OCI-LY1 (cell line): ENCODE measurements around the gene RNF168.
"Not testable (repeated sequence)": the region's sequence is repeated elsewhere in the genome, so short reads cannot be mapped to it uniquely, and the experiment has no call there.

Source experiments
- H2AFZ ChIP-seq: fragments of 200-600 bp; sonication (generic), shearing (Covaris generic); 2 replicates; pipeline ENCODE4 v1.6.0; 2014; ENCODE audit warnings: antibody characterized with exemption, mild to moderate bottlenecking, low read length
- H3F3A ChIP-seq: fragments of 200-600 bp; sonication (generic), shearing (Covaris generic); 2 replicates; pipeline ENCODE4 v1.6.0; 2014; ENCODE audit warnings: mild to moderate bottlenecking, antibody characterized with exemption, low read length, moderate library complexity; ENCODE audit not compliant: insufficient read depth
- H3K27ac ChIP-seq: fragments of 200-600 bp; sonication (generic); 2 replicates; pipeline ENCODE4 v1.5.1; 2014; ENCODE audit warnings: low read length, mixed run types, mild to moderate bottlenecking, low read depth; ENCODE audit not compliant: poor library complexity, severe bottlenecking
- H3K27me3 ChIP-seq: fragments of 200-600 bp; sonication (generic); 2 replicates; pipeline ENCODE4 v1.6.0; 2014; ENCODE audit warnings: antibody characterized with exemption, mild to moderate bottlenecking, low read length, moderate library complexity; ENCODE audit not compliant: insufficient read depth
- H3K36me3 ChIP-seq: fragments of 200-600 bp; sonication (generic); 2 replicates; pipeline ENCODE4 v1.6.1; 2014; ENCODE audit warnings: mild to moderate bottlenecking, antibody characterized with exemption, low read length, moderate library complexity, mixed read lengths; ENCODE audit not compliant: insufficient read depth
- H3K4me1 ChIP-seq: fragments of 200-600 bp; sonication (generic); 2 replicates; pipeline ENCODE4 v1.5.1; 2014; ENCODE audit warnings: mild to moderate bottlenecking, low read length, moderate library complexity; ENCODE audit not compliant: insufficient read depth, severe bottlenecking
- H3K4me2 ChIP-seq: fragments of 200-600 bp; sonication (generic), shearing (Covaris generic); 2 replicates; pipeline ENCODE4 v1.6.1; 2014; ENCODE audit warnings: low read length
- H3K4me3 ChIP-seq: fragments of 200-600 bp; sonication (generic); 2 replicates; pipeline ENCODE4 v1.5.1; 2014; ENCODE audit warnings: low read length, low read depth, mild to moderate bottlenecking, mixed read lengths; ENCODE audit not compliant: poor library complexity, severe bottlenecking
- H3K79me2 ChIP-seq: fragments of 200-600 bp; shearing (Covaris generic); 2 replicates; pipeline ENCODE4 v1.6.1; 2016; ENCODE audit warnings: mixed run types, low read length, mixed read lengths; ENCODE audit not compliant: insufficient read depth
- H3K9ac ChIP-seq: fragments of 200-600 bp; sonication (generic), shearing (Covaris generic); 2 replicates; pipeline ENCODE4 v1.6.1; 2014; ENCODE audit warnings: mild to moderate bottlenecking, low read length, mixed read lengths
- H3K9me2 ChIP-seq: fragments of 200-600 bp; sonication (generic), shearing (Covaris generic); 2 replicates; pipeline ENCODE4 v1.6.1; 2014; ENCODE audit warnings: low read depth, mild to moderate bottlenecking, low read length, mixed read lengths
- H3K9me3 ChIP-seq: fragments of 200-600 bp; shearing (Covaris generic); 2 replicates; pipeline ENCODE4 v1.6.1; 2014; ENCODE audit warnings: low read length, mixed read lengths
- H4K20me1 ChIP-seq: fragments of 200-600 bp; sonication (generic), shearing (Covaris generic); 2 replicates; pipeline ENCODE4 v1.6.0; 2016; ENCODE audit warnings: mild to moderate bottlenecking, low read length; ENCODE audit not compliant: insufficient read depth
- EZH2 ChIP-seq: fragments of 200-600 bp; sonication (generic), shearing (Covaris generic); IDR thresholded peaks from 2 replicates; pipeline ENCODE4 v1.8.0; 2017; ENCODE audit warnings: borderline replicate concordance, mixed run types, mild to moderate bottlenecking, antibody characterized with exemption, low read length, moderate library complexity, mixed read lengths
- TF ChIP-seq, protein P1 (sequence below): fragments of 200-600 bp; sonication (generic), shearing (Covaris generic); IDR thresholded peaks from 2 replicates; pipeline ENCODE4 v1.5.1; 2017; ENCODE audit warnings: mild to moderate bottlenecking, antibody characterized with exemption, low read length, moderate library complexity, mixed read lengths

RNF168 gene, protein sequence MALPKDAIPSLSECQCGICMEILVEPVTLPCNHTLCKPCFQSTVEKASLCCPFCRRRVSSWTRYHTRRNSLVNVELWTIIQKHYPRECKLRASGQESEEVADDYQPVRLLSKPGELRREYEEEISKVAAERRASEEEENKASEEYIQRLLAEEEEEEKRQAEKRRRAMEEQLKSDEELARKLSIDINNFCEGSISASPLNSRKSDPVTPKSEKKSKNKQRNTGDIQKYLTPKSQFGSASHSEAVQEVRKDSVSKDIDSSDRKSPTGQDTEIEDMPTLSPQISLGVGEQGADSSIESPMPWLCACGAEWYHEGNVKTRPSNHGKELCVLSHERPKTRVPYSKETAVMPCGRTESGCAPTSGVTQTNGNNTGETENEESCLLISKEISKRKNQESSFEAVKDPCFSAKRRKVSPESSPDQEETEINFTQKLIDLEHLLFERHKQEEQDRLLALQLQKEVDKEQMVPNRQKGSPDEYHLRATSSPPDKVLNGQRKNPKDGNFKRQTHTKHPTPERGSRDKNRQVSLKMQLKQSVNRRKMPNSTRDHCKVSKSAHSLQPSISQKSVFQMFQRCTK

DNA sequence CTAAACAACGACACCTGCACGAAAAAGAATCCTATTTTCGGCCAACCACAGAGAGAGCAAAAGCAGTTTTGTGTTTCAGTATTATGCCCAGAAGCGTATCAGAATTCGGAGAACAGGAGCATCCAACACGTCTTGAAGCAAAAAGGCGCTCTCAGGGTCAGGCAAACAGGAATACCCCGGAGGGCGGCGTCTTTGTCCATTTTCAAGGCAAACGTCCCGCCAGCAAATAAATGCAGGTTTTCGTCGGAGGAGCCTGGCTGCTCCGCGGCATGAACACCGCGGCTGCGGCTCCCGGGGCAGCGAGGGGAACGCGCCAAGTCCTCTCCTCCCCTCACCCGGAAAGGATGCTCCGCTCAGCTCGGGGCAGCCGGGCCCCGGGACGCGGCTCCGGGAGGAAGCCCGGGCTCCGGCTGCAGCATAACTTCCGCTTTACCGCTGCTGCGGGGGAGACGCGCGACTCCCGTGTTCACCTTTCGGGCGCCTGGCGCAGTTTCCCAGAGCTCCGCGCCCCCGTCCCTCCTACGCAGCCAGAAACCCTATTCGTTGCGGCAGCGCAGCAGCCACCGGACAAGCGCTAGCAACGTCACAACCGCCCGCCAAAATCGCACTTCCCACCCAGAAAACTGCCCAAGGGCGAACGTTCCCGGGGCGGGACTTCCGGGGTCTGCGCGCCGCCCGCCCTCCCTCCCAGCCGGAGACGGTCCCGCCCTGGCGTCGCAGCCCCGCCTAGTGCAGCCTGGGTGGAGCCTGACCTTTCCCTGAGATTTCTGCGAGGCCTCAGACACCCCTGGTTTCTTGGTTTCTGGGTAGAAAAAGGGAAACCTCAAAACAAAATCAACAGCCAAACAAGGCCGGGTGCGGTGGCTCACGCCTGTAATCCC is at the start of gene RNF168:
TSS of gene RNF168 (minus strand) at position 573 of the 881 bp plus-strand sequence. CDS start 595 bp downstream, outside the sequence.
- Histone ChIP-seq H3K36me3 (peaks cover 38% of the 10 kb centered on the region), H3F3A (no peaks in the 10 kb centered on the region), H3K4me3 (peak within 1 kb of the TSS; percentile 86), H3K4me1 (peaks cover 18% of the 10 kb centered on the region), H3K27ac (peak within 1 kb of the TSS; percentile 83), H3K9ac (peak within 1 kb of the TSS; percentile 95), H2AFZ (peak within 1 kb of the TSS; percentile 11; the same call in 1 of the 2 replicates), H4K20me1 (no peaks in the 10 kb centered on the region; the same call in 1 of the 2 replicates), H3K4me2 (peak within 1 kb of the TSS; percentile 89), H3K9me3 (peaks cover 30% of the 10 kb centered on the region), H3K9me2 (no peaks in the 10 kb centered on the region), H3K27me3 (no peaks in the 10 kb centered on the region), H3K79me2 (peaks cover 48% of the 10 kb centered on the region)
- no peak for TF ChIP-seq EZH2
- TF ChIP-seq, protein P1, sequence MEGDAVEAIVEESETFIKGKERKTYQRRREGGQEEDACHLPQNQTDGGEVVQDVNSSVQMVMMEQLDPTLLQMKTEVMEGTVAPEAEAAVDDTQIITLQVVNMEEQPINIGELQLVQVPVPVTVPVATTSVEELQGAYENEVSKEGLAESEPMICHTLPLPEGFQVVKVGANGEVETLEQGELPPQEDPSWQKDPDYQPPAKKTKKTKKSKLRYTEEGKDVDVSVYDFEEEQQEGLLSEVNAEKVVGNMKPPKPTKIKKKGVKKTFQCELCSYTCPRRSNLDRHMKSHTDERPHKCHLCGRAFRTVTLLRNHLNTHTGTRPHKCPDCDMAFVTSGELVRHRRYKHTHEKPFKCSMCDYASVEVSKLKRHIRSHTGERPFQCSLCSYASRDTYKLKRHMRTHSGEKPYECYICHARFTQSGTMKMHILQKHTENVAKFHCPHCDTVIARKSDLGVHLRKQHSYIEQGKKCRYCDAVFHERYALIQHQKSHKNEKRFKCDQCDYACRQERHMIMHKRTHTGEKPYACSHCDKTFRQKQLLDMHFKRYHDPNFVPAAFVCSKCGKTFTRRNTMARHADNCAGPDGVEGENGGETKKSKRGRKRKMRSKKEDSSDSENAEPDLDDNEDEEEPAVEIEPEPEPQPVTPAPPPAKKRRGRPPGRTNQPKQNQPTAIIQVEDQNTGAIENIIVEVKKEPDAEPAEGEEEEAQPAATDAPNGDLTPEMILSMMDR = no peak

DNA sequence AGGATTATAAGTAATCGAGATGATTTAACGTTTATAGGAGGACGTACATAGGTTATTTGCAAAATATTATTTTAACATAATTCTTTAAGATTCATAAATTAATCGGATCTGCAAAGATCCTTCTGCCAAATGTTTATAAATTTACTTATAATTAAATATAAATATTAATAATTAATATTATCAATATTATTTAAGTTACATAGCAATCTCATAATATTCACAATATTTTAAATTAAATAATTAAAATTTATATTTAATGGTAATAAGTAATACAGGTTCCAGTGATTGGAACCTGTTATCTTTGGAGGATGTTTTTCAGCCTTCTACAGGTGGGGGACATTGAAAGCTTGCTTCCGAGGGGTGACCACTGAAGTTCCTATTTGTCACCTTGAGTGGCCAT is 48.7 kb upstream of the RNF168 start:
- H3K4me1 ChIP-seq = peaks cover 12% of the 10 kb centered on the region
- no peaks in the 10 kb centered on the region for H3K9me2 ChIP-seq
- H3K27me3 ChIP-seq = no peaks in the 10 kb centered on the region
- H2AFZ ChIP-seq = no peak overlapping the region
- H3K9me3 ChIP-seq = peaks cover 9% of the 10 kb centered on the region; the same call in 1 of the 2 replicates
- no peaks in the 10 kb centered on the region for H3F3A ChIP-seq
- H3K27ac ChIP-seq = no peak overlapping the region
- H3K4me2 ChIP-seq = no peak overlapping the region
- H3K4me3 ChIP-seq = no peak overlapping the region
- no peaks in the 10 kb centered on the region for H3K79me2 ChIP-seq
- no peaks in the 10 kb centered on the region for H3K36me3 ChIP-seq
- H4K20me1 ChIP-seq = no peaks in the 10 kb centered on the region
- TF ChIP-seq, protein P1 = no peak
- TF ChIP-seq EZH2 = no peak
- H3K9ac ChIP-seq = no peak overlapping the region

DNA sequence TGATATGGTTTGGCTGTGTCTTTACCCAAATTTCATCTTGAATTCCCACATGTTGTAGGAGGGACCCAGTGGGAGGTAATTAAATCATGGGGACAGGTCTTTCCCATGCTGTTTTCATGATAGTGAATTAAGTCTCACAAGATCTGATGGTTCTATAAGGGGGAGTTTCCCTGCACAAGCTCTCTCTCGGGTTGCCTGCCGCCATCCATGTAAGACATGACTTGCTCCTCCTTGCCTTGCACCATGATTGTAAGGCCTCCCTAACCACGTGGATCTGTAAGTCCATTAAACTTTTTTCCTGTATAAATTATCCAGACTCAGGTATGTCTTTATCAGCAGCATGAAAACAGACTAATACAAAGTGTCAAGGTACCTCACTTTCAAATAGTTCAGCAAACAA is 46.6 kb upstream of the RNF168 start:
- H4K20me1 ChIP-seq, H3K27ac ChIP-seq, H3F3A ChIP-seq, H2AFZ ChIP-seq, H3K4me3 ChIP-seq, H3K9ac ChIP-seq, H3K4me2 ChIP-seq, H3K9me3 ChIP-seq, H3K36me3 ChIP-seq, H3K27me3 ChIP-seq, H3K79me2 ChIP-seq, H3K9me2 ChIP-seq: not testable (repeated sequence)
- peaks cover 12% of the 10 kb centered on the region for H3K4me1 ChIP-seq

DNA sequence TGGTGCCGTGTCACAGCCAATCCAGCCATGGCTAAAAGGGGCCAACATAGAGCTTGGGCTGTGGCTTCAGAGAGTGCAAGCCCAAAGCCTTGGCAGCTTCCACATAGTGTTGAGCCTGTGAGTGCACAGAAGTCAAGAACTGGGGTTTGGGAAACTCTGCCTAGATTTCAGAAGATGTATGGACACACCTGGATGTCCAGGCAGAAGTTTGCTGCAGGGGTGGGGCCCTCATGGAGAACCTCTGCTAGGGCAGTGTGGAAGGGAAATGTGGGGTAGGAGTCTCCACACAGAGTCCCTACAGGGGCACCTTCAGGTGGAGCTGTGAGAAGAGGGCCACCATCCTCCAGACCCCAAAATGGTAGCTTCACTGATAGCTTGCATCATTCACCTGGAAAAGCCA is 45.7 kb upstream of the RNF168 start:
- not testable (repeated sequence) for H3K4me3 ChIP-seq, H4K20me1 ChIP-seq, H3K4me1 ChIP-seq

More for the DNA sequence above, 45.7 kb upstream of the RNF168 start:
- not testable (repeated sequence) for H2AFZ ChIP-seq, H3F3A ChIP-seq, H3K9me3 ChIP-seq, H3K4me2 ChIP-seq, H3K9me2 ChIP-seq, H3K36me3 ChIP-seq, H3K27ac ChIP-seq, H3K27me3 ChIP-seq, H3K79me2 ChIP-seq, H3K9ac ChIP-seq
